ENCODE data around the gene DMRTC2. TPM values are rescaled to one million over a fixed set of nuclear protein-coding genes. Genes with fewer than 3 reads are reported as not detected.

DMRTC2 gene
- total and polyA plus RNA-seq, 9 of the 15 experiments (the other 6 are each of a cell fraction or from before 2014, with no cell fraction given), result 0.03 TPM; not detected in 8

- TF ChIP-seq SNAPC5 (CRISPR knock-in tag; IDR thresholded peaks at IDR 0.05) (no peak), TRIM24 (IDR thresholded peaks at IDR 0.05) (no peak), MEF2A (IDR thresholded peaks at IDR 0.05; ENCODE audit: control insufficient read depth, low read depth, low read length) (no peak), SMC3 (conservative IDR thresholded peaks at IDR 0.05; ENCODE audit: insufficient read depth, low read depth, low read length) (0 out of 2 replicates have a peak, but pooled peaks have one; percentile 9), ZNF551 (CRISPR knock-in tag; IDR thresholded peaks at IDR 0.05) (no peak), ZNF586 (CRISPR knock-in tag; conservative IDR thresholded peaks at IDR 0.05) (no peak), SIN3B (IDR thresholded peaks at IDR 0.05; ENCODE audit: low read depth) (peak; percentile 57), NRF1 (conservative IDR thresholded peaks at IDR 0.05 in 1 of 2, IDR thresholded peaks at IDR 0.05 in 1 of 2) (peak; percentile 81 to 83), HEY1 (CRISPR knock-in tag; IDR thresholded peaks at IDR 0.05; ENCODE audit: borderline replicate concordance) (0 out of 2 replicates have a peak, but pooled peaks have one; percentile 40), MXI1 (IDR thresholded peaks at IDR 0.05; ENCODE audit: low read depth, low read length) (no peak), SAFB2 (IDR thresholded peaks at IDR 0.05; ENCODE audit: borderline replicate concordance, low read depth, low read length, severe bottlenecking) (no peak), SMAD1 (IDR thresholded peaks at IDR 0.05; ENCODE audit: low read depth, low read length, partially characterized antibody) (peak; percentile 18), EP400 (IDR thresholded peaks at IDR 0.05) (peak; percentile 92), ZNF740 (CRISPR knock-in tag; IDR thresholded peaks at IDR 0.05) (no peak), ZNF740 (tag; IDR thresholded peaks at IDR 0.05) (no peak), ZNF24 (IDR thresholded peaks at IDR 0.05) (peak; percentile 90), REST (IDR thresholded peaks at IDR 0.05; ENCODE audit: borderline replicate concordance) (peak; percentile 35; the same call in 1 of the 2 replicates), REST (CRISPR knock-in tag; IDR thresholded peaks at IDR 0.05; ENCODE audit: low read depth) (peak; percentile 82; the same call in 1 of the 2 replicates), ESRRA (IDR thresholded peaks at IDR 0.05; ENCODE audit: borderline replicate concordance, low read depth) (peak; percentile 82), KLF1 (tag; IDR thresholded peaks at IDR 0.05) (no peak)
These were observed 39.2 kb downstream of the DMRTC2 start (continued) for GRCh38 chr19:41883821-41884733.
